ENCODE results near the gene PARD6B. TPM values are rescaled to one million over a fixed set of nuclear protein-coding genes. Genes with fewer than 3 reads are reported as not detected.
A peak's percentile ranks its signal among the peaks of the same experiment; 100 is the strongest.

PARD6B gene
- total RNA-seq, 2 donors from 2014 or later, result 5.6 to 6.9 TPM

GRCh38 chr20:50717312-50717711, 14.1 kb upstream of the PARD6B start:
- no peaks in the 10 kb centered on the region for H3K36me3 Mint-ChIP-seq
- H3K27ac Mint-ChIP-seq, result no peak overlapping the region
- no peaks in the 10 kb centered on the region for H3K9me3 Mint-ChIP-seq
- ATAC-seq (no peak), DNase-seq (ENCODE audit: low spot score in 2 of 2) (no peak)

GRCh38 chr20:50717974-50718761, 13.2 kb upstream of the PARD6B start:
- DNase-seq (ENCODE audit: low spot score in 2 of 2), result no peak
- ATAC-seq, result no peak
- no peaks in the 10 kb centered on the region for H3K36me3 Mint-ChIP-seq
- H3K27ac Mint-ChIP-seq, result no peak overlapping the region
- H3K9me3 Mint-ChIP-seq, result no peaks in the 10 kb centered on the region

- H3K36me3 Mint-ChIP-seq, result no peaks in the 10 kb centered on the region
- H3K9me3 Mint-ChIP-seq, result no peaks in the 10 kb centered on the region
- ATAC-seq (no peak), DNase-seq (ENCODE audit: low spot score in 2 of 2) (no peak)
- no peak overlapping the region for H3K27ac Mint-ChIP-seq
Observed at GRCh38 chr20:50719328-50719727, 12.1 kb upstream of the PARD6B start.

GRCh38 chr20:50720026-50720425, 11.4 kb upstream of the PARD6B start:
- no peak for DNase-seq (ENCODE audit: low spot score in 2 of 2)
- no peaks in the 10 kb centered on the region for H3K9me3 Mint-ChIP-seq
- ATAC-seq, result no peak
- no peak overlapping the region for H3K27ac Mint-ChIP-seq
- no peaks in the 10 kb centered on the region for H3K36me3 Mint-ChIP-seq

GRCh38 chr20:50720582-50720981, 10.8 kb upstream of the PARD6B start:
- DNase-seq (ENCODE audit: low spot score in 2 of 2) (no peak), ATAC-seq (no peak)
- H3K36me3 Mint-ChIP-seq, result no peaks in the 10 kb centered on the region
- H3K27ac Mint-ChIP-seq, result no peak overlapping the region
- no peaks in the 10 kb centered on the region for H3K9me3 Mint-ChIP-seq

- ATAC-seq, result no peak
- H3K9me3 Mint-ChIP-seq, result no peaks in the 10 kb centered on the region
- no peak for DNase-seq (ENCODE audit: low spot score in 2 of 2)
- no peak overlapping the region for H3K27ac Mint-ChIP-seq
- no peaks in the 10 kb centered on the region for H3K36me3 Mint-ChIP-seq
Observed at GRCh38 chr20:50721881-50722281, 9.5 kb upstream of the PARD6B start.

GRCh38 chr20:50722424-50723155, 8.8 kb upstream of the PARD6B start:
- no peaks in the 10 kb centered on the region for H3K36me3 Mint-ChIP-seq
- no peak overlapping the region for H3K27ac Mint-ChIP-seq
- no peak for DNase-seq (ENCODE audit: low spot score in 2 of 2)
- no peak for ATAC-seq
- no peaks in the 10 kb centered on the region for H3K9me3 Mint-ChIP-seq

GRCh38 chr20:50723672-50724071, 7.7 kb upstream of the PARD6B start:
- H3K27ac Mint-ChIP-seq, result no peak overlapping the region
- DNase-seq (ENCODE audit: low spot score in 2 of 2) (no peak), ATAC-seq (no peak)
- H3K9me3 Mint-ChIP-seq, result no peaks in the 10 kb centered on the region
- no peaks in the 10 kb centered on the region for H3K36me3 Mint-ChIP-seq

- Mint-ChIP-seq H3K27ac (no peak overlapping the region), H3K36me3 (no peaks in the 10 kb centered on the region), H3K9me3 (no peaks in the 10 kb centered on the region)
- DNase-seq (ENCODE audit: low spot score in 2 of 2) (no peak), ATAC-seq (no peak)
Observed at GRCh38 chr20:50724112-50724725, 7.2 kb upstream of the PARD6B start.

- ATAC-seq, result peak; percentile 96 to 99
Observed at GRCh38 chr20:50724851-50725723, 6.3 kb upstream of the PARD6B start.

GRCh38 chr20:50725724-50726005, 5.7 kb upstream of the PARD6B start:
- Mint-ChIP-seq H3K36me3 (no peaks in the 10 kb centered on the region), H3K9me3 (no peaks in the 10 kb centered on the region), H3K27ac (no peak overlapping the region)
- no peak for DNase-seq (ENCODE audit: low spot score in 2 of 2)
- no peak for ATAC-seq

More at GRCh38 chr20:50724851-50725723, 6.3 kb upstream of the PARD6B start:
- DNase-seq (ENCODE audit: low spot score in 2 of 2), result peak; percentile 67 to 68
- Mint-ChIP-seq H3K9me3 (no peaks in the 10 kb centered on the region), H3K27ac (no peak overlapping the region), H3K36me3 (no peaks in the 10 kb centered on the region)

- DNase-seq (ENCODE audit: low spot score in 2 of 2) (no peak), ATAC-seq (peak in 1 of 2 donors; percentile 12)
- Mint-ChIP-seq H3K9me3 (no peaks in the 10 kb centered on the region), H3K36me3 (no peaks in the 10 kb centered on the region), H3K27ac (peak overlapping the region in 1 of 2 donors; percentile 28)
Observed at GRCh38 chr20:50726955-50727791, 4.2 kb upstream of the PARD6B start.

- Mint-ChIP-seq H3K36me3 (no peaks in the 10 kb centered on the region), H3K27ac (peak overlapping the region in 1 of 2 donors; percentile 28), H3K9me3 (no peaks in the 10 kb centered on the region)
- no peak for ATAC-seq
- no peak for DNase-seq (ENCODE audit: low spot score in 2 of 2)
Observed at GRCh38 chr20:50727792-50728485, 3.4 kb upstream of the PARD6B start.

- no peak for DNase-seq (ENCODE audit: low spot score in 2 of 2)
- H3K27ac Mint-ChIP-seq, result no peak overlapping the region
- no peak for ATAC-seq
Observed at GRCh38 chr20:50728486-50728980, 2.8 kb upstream of the PARD6B start.

More at GRCh38 chr20:50728486-50728980, 2.8 kb upstream of the PARD6B start:
- no peaks in the 10 kb centered on the region for H3K36me3 Mint-ChIP-seq
- H3K9me3 Mint-ChIP-seq, result no peaks in the 10 kb centered on the region

All from activated naive CD4-positive, alpha-beta T cell treated with anti-CD3 and anti-CD28 coated beads, Interleukin-2, amount 50 U/mL, for 72 hours (primary cell).